Peyer's patch (tissue), 4 donors: ENCODE measurements around the gene HDAC11. TPM values are rescaled to one million over a fixed set of nuclear protein-coding genes. Genes with fewer than 3 reads are reported as not detected.
"Not testable (repeated sequence)": the region's sequence is repeated elsewhere in the genome, so short reads cannot be mapped to it uniquely, and the experiment has no call there.

ENCODE experiments used
- DNase-seq, 3 donors: peaks; one replicate each; pipeline ENCODE4 v3.0.0-alpha.2; 2017 to 2019
- H3K27ac ChIP-seq, 4 donors: fragments of 200-600 bp; sonication (generic); one replicate each; pipeline ENCODE4 v1.5.1; 2016 to 2019
- H3K27me3 ChIP-seq, 2 donors: fragments of 200-600 bp; sonication (generic); one replicate each; pipeline ENCODE4 v1.5.1; 2019
- H3K36me3 ChIP-seq, 3 donors: fragments of 200-600 bp; sonication (generic); one replicate each; pipeline ENCODE4 v1.5.1; 2016 to 2019
- H3K4me1 ChIP-seq, 4 donors: fragments of 200-600 bp; sonication (generic); one replicate each; pipeline ENCODE4 v1.5.1; 2016 to 2019
- H3K4me3 ChIP-seq, 4 donors: fragments of 200-600 bp; sonication (generic); 1 replicate in 3 of 4; 2 replicates in 1 of 4; pipeline ENCODE4 v1.5.1; 2016 to 2019; ENCODE audit warnings: mild to moderate bottlenecking in 1 of 4
- H3K9me3 ChIP-seq, 4 donors: fragments of 200-600 bp; sonication (generic); one replicate each; pipeline ENCODE4 v1.5.1; 2016 to 2019; ENCODE audit warnings: mild to moderate bottlenecking in 1 of 4
- CTCF ChIP-seq, 6 experiments: fragments of 450-650 bp in 4 of 6; fragments of 200-600 bp in 2 of 6; sonication (generic) in 1 of 6; IDR thresholded peaks; one replicate each; pipeline ENCODE4 v1.5.1; 2017 to 2019; ENCODE audit warnings: antibody characterized with exemption in 6 of 6, mild to moderate bottlenecking in 3 of 6, moderate library complexity in 1 of 6
- POLR2A ChIP-seq, 2 donors: fragments of 450-650 bp; IDR thresholded peaks; one replicate each; pipeline ENCODE4 v1.5.1; 2017; ENCODE audit warnings: antibody characterized with exemption in 2 of 2, mild to moderate bottlenecking in 2 of 2, moderate library complexity in 2 of 2
- total RNA-seq, 4 donors: library from RNA; depleted of rRNA; stranded (reverse); fragments of >200 nt; gene quantifications; one replicate each; pipeline ENCODE4 v1.1.0, GENCODE V29; 2016

HDAC11 gene
- 10 to 100 TPM; 17.7 to 28.5 (median 21.3) TPM for total RNA-seq

GRCh38 chr3:13479582-13480339 is at the start of gene HDAC11:
TSS of gene HDAC11 (plus strand) at chr3:13480306. CDS start at chr3:13480348, 42 bp downstream.
- Histone ChIP-seq H3K36me3 (no peaks in the 10 kb centered on the region), H3K27me3 (no peaks in the 10 kb centered on the region), H3K4me3 (peak within 1 kb of the TSS; percentile 78 to 97 (median 83)), H3K27ac (peak within 1 kb of the TSS; percentile 79 to 93 (median 90)), H3K4me1 (peaks cover 0 to 39% (median 3%) of the 10 kb centered on the region in 4 donors), H3K9me3 (no peaks in the 10 kb centered on the region)
- TF ChIP-seq CTCF (IDR thresholded peaks at IDR 0.05) (peak; percentile 18 to 60 (median 38)), POLR2A (IDR thresholded peaks at IDR 0.05) (peak; percentile 81 to 91)
- DNase-seq: peak; percentile 98 to 100 (median 100)

- not testable (repeated sequence) for H3K4me1 ChIP-seq, DNase-seq
Observed at GRCh38 chr3:13430411-13430875, 49.7 kb upstream of the HDAC11 start.

GRCh38 chr3:13432093-13432492 is 48.0 kb upstream of the HDAC11 start:
- no peak for DNase-seq
- Histone ChIP-seq H3K27ac (no peak overlapping the region), H3K4me3 (no peak overlapping the region), H3K9me3 (no peaks in the 10 kb centered on the region), H3K4me1 (no peaks in the 10 kb centered on the region), H3K36me3 (no peaks in the 10 kb centered on the region), H3K27me3 (no peaks in the 10 kb centered on the region)
- TF ChIP-seq CTCF (IDR thresholded peaks at IDR 0.05) (no peak), POLR2A (IDR thresholded peaks at IDR 0.05) (no peak)

More at GRCh38 chr3:13430411-13430875, 49.7 kb upstream of the HDAC11 start:
- not testable (repeated sequence) for H3K27me3 ChIP-seq, H3K36me3 ChIP-seq, H3K27ac ChIP-seq, H3K9me3 ChIP-seq, H3K4me3 ChIP-seq

GRCh38 chr3:13433912-13434311 is 46.2 kb upstream of the HDAC11 start:
- no peak overlapping the region for H3K27ac ChIP-seq
- no peaks in the 10 kb centered on the region for H3K36me3 ChIP-seq
- H3K4me1 ChIP-seq: no peaks in the 10 kb centered on the region
- no peaks in the 10 kb centered on the region for H3K27me3 ChIP-seq
- TF ChIP-seq POLR2A (IDR thresholded peaks at IDR 0.05) (no peak), CTCF (IDR thresholded peaks at IDR 0.05) (no peak)
- DNase-seq: no peak
- no peak overlapping the region for H3K4me3 ChIP-seq
- no peaks in the 10 kb centered on the region for H3K9me3 ChIP-seq

GRCh38 chr3:13436213-13436612 is 43.9 kb upstream of the HDAC11 start:
- H3K9me3 ChIP-seq, H3K4me3 ChIP-seq, H3K27ac ChIP-seq, DNase-seq, H3K4me1 ChIP-seq, H3K27me3 ChIP-seq, H3K36me3 ChIP-seq: not testable (repeated sequence)

- no peak for TF ChIP-seq POLR2A (IDR thresholded peaks at IDR 0.05)
- no peak for TF ChIP-seq CTCF (IDR thresholded peaks at IDR 0.05)
- Histone ChIP-seq H3K4me3 (no peak overlapping the region), H3K27me3 (no peaks in the 10 kb centered on the region), H3K4me1 (no peaks in the 10 kb centered on the region), H3K27ac (no peak overlapping the region), H3K9me3 (no peaks in the 10 kb centered on the region), H3K36me3 (no peaks in the 10 kb centered on the region)
- no peak for DNase-seq
Observed at GRCh38 chr3:13440204-13440817, 39.8 kb upstream of the HDAC11 start.

- not testable (repeated sequence) for H3K27ac ChIP-seq, H3K4me3 ChIP-seq, DNase-seq, H3K4me1 ChIP-seq, H3K9me3 ChIP-seq, H3K27me3 ChIP-seq, H3K36me3 ChIP-seq
Observed at GRCh38 chr3:13442882-13443281, 37.2 kb upstream of the HDAC11 start.
